Dermis blood vessel endothelial cell (primary cell): Measurements from ENCODE around the gene MRC2. TPM values are rescaled to one million over a fixed set of nuclear protein-coding genes. Genes with fewer than 3 reads are reported as not detected.
A peak's percentile ranks its signal among the peaks of the same experiment; 100 is the strongest.
"Not testable (repeated sequence)": the region's sequence is repeated elsewhere in the genome, so short reads cannot be mapped to it uniquely, and the experiment has no call there.

Experiments used
- DNase-seq: peaks from one replicate; pipeline ENCODE4 v3.0.0; 2010
- total RNA-seq: library from RNA; depleted of rRNA; stranded (reverse); fragments of >200 nt; gene quantifications from 2 replicates; pipeline ENCODE4 v1.2.3, GENCODE V29; 2014

The MRC2 gene
- total RNA-seq, 1 donor from 2014 or later = 10.9 TPM

DNA sequence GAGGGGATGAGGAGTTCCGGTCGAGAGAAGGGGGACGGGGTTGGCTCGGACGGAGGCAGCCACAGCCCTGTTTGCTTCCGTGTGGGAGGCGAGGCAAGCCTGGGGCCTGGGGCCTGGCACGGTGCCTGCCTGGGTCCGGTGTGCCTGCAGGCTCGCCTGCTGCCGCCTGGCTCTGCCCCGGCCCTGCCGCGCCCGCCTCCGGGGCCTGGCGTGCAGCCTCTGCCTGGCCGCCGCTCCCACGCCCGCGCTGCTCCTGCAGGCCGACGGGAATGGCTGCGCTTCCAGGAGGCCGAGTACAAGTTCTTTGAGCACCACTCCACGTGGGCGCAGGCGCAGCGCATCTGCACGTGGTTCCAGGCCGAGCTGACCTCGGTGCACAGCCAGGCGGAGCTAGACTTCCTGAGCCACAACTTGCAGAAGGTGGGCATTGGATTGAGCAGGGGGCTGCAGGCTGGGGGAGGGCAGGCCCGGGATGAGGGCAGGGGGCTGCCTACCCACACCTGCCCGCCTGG is 53.1 kb downstream of the MRC2 start:
- DNase-seq = no peak

DNA sequence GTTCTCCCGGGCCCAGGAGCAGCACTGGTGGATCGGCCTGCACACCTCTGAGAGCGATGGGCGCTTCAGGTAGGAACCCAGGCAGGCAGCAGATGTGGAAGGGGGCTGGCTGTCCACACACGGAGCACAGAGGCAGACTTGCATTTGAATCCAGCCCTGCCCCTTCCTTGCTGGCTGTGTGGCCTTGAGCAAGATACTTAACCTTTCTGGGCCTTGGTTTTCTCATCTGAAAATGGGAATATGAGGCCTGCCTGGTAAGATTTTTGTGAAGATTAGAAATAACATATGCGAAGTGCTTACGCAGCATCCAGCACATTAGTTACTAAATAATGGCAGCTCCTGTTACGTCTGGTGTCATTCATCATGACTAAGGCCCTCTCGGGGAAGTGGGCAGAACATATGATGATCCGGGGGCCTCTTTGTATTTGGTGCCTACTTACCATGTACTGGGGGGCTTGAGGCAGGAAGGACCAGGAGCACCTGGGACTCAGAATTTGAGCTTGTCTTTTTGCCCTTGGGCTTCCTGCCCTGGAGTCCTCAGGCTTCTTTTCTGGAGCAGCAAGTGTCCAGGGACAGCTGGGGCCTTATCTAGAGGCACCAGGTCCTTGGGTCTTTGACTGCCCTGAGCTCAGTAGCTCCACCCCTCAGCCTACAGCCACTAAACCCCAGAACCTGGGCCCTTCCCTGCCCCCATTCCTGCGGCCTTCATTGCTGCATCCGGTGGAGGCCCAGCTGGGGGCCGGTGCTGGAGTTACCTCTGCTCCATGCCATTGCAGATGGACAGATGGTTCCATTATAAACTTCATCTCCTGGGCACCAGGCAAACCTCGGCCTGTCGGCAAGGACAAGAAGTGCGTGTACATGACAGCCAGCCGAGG is 53.8 kb downstream of the MRC2 start:
- no peak for DNase-seq

DNA sequence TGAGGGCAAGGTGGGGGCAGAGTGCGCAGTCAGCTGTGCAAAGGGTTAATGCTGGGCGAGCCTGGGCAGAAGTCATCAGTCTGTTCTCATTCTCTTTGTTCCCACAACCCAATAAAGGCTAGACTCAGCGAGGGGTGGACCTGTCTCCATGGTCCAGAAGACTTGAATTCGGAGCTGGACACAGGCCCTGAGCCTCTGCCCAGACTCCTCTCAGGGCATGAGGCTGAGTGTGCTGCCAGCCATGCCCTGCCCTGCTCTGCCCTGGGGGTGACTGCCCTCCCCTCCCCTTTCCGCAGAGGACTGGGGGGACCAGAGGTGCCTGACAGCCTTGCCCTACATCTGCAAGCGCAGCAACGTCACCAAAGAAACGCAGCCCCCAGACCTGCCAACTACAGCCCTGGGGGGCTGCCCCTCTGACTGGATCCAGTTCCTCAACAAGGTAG is 54.5 kb downstream of the MRC2 start:
- no peak for DNase-seq

DNA sequence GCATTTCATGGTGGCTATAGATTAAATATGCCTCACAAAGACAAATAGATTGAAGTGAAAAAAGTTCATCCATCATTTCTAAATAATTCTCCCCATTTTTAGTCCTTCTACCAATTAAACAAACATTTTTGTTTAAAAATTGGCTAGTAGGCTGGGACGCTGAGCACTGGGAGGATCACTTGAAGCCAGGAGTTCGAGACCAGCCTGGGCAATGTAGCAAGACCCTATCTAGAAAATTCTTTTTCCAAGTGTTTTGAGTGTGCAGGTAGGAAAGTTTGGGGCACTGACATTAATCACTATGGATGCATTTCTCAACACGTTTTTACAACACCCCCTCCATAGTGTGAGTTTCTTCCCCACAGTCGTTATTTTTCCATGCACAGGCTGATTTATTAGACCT is 56.7 kb downstream of the MRC2 start:
- DNase-seq = no peak

DNA sequence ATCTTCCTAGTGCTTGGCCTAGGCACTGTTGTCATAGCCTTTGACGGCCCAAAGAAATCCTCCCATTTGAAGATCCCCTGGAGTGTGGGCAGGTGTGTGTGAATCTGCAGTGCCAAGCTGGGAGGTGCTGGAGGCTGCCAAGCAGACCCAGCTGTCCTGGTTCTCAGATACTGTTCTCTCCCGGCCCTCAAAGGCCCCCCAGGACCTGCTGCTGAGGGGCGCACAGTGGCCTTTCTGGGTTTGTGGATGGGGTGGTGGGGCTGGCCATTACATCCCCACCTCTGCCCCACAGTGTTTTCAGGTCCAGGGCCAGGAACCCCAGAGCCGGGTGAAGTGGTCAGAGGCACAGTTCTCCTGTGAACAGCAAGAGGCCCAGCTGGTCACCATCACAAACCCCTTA is 60.5 kb downstream of the MRC2 start:
- DNase-seq = no peak

DNA sequence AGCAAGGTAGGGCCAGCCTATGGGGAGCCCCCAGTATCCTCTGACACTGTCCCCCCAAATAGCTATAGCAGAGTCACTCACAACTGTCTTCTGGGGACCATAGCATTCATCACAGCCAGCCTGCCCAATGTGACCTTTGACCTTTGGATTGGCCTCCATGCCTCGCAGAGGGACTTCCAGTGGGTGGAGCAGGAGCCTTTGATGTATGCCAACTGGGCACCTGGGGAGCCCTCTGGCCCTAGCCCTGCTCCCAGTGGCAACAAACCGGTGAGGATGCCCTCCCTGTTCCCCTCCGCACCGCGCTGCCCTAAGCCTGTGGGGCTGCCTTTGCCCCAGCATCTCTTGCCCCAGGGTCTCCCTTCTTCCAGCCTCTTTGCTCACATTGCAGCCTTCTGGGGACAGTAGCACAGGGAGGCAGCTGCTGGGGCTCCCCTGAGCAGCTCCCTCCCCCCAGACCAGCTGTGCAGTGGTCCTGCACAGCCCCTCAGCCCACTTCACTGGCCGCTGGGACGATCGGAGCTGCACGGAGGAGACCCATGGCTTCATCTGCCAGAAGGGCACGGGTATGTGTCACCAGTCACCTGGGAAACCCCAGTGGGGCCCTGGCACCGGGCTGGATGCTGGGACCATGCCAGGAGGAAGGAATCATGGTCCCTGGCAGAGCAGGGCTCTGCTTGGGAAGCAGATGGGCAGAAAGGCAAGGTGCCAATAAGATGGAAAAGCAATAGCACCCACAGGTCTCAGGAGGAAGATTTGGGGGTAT is 61.1 kb downstream of the MRC2 start:
- DNase-seq = no peak

DNA sequence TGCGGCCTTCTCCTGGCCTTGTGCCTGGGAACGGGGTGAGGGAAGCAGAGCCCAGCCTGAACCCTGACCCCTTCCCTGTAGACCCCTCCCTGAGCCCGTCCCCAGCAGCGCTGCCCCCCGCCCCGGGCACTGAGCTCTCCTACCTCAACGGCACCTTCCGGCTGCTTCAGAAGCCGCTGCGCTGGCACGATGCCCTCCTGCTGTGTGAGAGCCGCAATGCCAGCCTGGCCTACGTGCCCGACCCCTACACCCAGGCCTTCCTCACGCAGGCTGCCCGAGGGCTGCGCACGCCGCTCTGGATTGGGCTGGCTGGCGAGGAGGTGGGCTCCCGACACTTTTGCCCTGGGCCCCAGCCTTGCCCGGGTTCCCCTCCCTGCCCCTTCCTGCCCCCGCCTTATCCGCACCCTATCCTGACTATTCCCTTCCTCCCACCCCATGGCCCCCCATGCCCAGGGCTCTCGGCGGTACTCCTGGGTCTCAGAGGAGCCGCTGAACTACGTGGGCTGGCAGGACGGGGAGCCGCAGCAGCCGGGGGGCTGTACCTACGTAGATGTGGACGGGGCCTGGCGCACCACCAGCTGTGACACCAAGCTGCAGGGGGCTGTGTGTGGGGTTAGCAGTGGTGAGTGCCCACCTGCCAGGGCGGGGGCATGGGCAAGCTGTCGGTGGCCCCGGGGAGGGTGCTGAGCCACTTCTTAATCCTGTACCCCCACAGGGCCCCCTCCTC is 62.1 kb downstream of the MRC2 start:
- DNase-seq = no peak

DNA sequence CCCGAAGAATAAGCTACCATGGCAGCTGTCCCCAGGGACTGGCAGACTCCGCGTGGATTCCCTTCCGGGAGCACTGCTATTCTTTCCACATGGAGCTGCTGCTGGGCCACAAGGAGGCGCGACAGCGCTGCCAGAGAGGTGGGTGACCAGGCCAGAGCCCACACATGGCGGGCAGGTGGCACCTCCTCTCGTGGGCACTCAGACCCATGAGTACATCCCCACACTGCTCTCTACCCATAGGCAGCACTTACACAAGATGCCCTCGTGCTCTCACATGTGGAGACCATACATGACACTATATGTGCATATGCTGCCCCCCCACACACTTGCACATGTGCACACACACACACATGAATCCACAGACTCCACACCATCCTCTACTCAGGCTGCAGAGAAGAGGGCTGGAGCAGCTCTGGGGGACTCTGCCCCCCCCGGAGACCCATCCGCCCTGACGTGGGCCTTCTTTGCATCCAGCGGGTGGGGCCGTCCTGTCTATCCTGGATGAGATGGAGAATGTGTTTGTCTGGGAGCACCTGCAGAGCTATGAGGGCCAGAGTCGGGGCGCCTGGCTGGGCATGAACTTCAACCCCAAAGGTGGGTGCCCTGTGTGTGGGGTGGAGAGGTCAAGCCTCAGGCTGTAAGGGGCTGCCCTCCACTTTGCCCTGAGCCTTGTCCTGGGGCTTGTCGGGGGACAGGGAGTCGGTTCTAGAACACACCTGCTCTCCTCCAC is 62.9 kb downstream of the MRC2 start:
- DNase-seq = no peak

DNA sequence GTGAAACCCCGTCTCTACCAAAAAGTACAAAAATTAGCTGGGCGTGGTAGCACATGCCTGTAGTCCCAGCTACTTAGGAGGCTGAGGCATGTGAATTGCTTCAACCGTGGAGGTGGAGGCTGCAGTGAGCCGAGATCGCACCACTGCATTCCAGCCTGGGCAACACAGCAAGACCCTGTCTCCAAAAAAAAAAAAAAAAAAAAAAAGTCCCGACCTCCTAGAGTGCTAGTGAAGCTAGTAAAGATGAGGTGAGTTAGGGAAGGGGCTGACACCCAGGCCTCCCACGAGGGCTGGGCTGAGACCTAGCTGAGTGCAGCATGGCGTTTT is 64.1 kb downstream of the MRC2 start:
- DNase-seq = not testable (repeated sequence)

DNA sequence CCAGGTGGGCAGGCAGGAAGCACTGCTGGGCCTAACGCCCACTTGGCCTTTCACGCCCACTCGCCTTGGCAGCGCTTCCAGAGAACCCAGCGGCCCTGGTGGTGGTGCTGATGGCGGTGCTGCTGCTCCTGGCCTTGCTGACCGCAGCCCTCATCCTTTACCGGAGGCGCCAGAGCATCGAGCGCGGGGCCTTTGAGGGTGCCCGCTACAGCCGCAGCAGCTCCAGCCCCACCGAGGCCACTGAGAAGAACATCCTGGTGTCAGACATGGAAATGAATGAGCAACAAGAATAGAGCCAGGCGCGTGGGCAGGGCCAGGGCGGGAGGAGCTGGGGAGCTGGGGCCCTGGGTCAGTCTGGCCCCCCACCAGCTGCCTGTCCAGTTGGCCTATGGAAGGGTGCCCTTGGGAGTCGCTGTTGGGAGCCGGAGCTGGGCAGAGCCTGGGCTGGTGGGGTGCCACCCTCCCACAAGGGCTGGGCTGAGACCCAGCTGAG is 64.7 kb downstream of the MRC2 start:
- DNase-seq = no peak

DNA sequence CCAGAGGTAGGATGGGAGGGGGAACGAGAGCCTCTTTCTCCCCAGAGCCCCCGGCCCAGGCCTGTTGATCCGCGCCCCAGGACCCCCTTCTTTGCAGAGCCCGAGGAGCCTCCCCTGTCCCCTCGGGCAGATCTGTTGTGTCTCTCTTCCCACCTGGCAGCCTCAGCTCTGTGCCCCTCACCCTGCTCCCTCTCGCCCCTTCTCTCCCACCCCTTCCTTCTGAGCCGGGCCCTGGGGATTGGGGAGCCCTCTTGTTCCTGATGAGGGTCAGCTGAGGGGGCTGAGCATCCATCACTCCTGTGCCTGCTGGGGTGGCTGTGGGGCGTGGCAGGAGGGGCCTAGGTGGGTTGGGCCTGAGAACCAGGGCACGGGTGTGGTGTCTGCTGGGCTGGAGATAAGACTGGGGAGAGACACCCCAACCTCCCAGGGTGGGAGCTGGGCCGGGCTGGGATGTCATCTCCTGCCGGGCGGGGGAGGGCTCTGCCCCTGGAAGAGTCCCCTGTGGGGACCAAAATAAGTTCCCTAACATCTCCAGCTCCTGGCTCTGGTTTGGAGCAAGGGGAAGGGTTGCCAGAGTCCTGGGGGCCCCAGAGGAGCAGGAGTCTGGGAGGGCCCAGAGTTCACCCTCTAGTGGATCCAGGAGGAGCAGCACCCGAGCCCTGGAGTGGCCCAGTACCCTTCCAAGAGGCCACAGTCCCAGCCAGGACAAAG is 65.4 kb downstream of the MRC2 start:
- DNase-seq = peak; percentile 48

DNA sequence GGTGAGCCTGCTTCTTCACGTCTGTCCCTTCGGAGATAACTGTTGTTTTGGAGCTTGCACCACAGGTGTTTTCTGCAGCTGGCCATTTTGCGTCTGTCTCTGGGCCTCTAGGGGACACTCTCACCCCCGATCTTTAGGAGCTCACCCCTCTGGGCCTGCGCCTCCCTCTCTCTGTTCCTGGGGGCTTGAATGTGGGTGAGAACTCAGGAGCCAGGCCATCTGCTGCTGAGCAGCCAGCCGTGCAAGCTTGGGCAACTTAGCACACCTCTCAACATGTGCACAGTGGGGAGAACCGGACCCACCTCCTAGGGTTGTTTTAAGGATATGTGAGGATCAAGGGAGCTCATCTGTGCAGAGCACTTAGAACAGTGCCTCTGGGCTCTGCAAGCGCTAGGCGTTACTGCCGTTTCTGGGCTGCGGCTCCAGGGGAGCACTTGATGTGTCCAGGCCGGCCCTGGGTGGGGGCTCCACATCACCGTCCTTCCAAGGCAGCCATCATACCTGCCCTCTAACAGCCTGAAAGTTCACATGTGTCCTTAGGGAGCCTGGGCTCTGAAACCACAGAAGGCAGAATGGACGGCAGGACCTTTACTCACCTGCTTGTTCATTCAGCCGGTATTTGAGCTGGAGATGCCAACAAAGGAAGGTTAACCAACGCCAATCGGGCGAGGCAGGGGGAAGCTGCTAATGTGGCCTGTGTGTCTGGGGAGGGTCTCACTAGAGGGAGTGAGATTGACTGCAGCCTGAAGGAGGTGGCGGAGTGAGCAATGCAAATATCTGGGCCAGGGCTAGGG is 66.3 kb downstream of the MRC2 start:
- no peak for DNase-seq

DNA sequence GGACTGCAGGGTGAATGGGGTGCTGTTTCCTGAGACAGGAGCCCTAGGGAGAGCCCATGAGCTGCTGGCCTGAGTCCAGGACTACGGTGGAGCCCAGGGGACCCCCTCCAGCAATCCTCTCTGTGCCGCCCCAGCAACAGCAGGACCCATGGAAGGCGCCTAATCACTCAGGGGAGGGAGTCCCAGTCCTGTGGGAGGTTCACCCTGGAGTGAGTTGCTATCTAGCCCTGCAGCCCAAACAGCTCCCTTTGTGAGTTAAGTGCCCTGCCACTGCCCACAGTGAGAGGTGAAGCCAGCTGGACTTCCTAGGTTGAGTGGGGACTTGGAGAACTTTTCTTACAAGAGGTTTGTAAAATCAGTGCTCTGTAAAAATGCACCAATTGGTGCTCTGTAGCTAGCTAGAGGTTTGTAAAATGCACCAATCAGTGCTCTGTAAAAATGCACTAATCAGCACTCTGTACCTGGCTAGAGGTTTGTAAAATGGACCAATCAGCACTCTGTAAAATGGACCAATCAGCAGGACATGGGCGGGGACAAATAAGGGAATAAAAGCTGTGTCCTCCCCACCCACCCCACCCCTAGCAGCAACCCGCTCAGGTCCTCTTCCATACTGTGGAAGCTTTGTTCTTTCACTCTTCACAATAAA is 67.7 kb downstream of the MRC2 start:
- DNase-seq = not testable (repeated sequence)

DNA sequence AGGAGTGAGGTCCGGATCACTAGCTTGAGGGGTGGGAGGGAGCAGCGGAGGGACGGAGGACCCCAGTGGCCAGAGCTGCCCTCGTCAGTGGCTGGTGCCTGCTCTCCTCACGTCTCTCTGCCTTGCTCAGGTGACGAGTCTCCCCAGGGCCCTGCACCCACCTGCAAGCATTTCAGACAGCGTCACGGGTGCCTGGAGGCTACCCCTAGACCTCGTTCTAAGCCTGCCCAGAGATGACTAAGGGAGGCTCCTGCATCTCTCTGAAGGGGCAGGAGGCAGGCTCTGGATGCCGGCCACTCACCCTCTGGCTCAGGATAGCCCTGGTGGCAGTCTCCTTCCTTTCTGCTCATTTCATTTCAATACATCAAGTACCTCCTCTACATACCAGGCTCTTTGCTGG is 68.8 kb downstream of the MRC2 start:
- DNase-seq = no peak

DNA sequence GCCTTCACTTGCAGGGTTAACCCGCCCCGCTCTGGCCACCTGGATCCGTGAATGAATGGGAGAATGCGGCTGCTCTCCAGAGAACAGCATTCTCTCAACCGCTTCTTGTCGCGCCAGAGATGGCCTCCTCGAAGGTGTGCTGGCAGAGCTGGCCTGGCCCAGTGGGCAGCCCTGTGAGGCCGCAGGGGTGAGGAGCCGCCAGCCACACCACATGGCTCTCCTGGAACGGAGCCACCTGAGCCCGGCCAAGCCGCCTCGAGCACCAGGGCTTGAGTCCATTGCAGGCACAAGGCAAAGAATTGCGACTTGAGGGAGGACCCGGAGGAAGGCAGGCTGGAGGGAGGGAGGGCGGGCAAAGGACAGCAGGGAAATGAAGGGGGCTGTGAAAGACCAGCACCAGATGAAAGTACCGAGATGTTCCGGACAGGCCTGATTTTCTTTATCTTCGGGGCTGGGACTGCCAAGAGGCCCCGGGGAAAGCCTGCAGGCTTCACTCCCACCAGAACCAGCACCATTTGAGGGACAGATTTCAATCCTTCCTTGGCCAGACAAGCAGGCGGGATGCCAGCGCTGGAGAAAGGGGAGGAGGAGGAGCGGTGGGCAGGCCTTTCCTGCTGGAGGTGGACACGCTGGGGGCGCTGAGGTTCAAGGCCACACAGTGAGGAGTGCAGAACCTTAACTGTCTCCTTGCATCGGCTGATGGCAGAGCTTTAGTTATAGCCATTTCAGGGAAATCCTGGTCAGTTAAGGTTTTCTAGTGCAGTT is 69.4 kb downstream of the MRC2 start:
- DNase-seq = no peak

DNA sequence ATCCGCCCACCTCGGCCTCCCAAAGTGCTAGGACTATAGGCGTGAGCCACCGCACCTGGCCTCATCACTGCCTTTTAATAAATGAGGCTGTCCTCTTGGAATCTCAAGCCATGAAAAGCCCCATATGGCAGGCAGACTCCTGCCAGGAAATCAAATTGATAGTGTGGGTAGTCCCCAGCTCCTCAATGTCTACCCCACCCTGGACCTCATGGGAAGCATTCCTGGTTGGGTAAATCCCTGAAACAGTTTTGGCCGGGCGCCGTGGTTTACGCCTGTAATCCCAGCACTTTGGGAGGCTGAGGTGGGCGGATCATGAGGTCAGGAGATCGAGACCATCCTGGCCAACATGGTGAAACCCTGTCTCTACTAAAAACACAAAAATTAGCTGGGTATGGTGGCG is 71.0 kb downstream of the MRC2 start:
- DNase-seq = not testable (repeated sequence)

DNA sequence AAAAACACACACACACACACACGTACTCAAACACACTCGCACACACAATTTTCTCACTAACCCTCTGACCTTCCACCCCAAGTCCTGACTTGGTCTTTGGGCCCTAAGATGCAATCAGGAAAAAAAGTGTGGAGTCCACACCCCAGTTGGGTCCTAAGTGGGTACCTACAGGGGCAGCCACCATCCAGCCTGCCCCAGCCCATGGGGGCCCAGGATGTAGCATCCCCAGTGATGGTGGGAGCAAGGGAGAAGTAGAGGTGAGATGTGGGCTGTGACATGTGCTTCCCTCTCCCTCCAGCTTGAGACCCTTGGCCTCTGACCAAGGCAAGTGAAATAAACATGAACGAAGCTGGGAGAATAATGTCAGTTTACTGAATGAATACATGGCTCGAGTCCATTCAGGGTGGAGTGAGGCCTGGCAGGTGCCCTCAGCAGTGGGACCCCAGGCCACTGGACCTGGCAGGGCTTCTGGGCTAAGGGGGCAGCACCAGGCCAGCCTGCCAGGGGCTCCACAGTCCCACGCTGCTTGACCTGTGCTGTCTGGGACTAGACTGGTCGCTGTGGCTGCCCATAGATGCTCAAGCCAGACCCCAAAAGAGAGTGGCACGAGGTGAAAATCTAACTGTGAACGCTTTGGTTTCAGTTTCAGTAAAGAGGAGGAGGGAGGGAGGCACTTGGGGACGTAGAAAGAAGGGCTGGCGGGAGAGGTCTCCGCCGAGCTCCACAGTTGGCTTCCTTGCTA is 73.7 kb downstream of the MRC2 start:
- DNase-seq = no peak

DNA sequence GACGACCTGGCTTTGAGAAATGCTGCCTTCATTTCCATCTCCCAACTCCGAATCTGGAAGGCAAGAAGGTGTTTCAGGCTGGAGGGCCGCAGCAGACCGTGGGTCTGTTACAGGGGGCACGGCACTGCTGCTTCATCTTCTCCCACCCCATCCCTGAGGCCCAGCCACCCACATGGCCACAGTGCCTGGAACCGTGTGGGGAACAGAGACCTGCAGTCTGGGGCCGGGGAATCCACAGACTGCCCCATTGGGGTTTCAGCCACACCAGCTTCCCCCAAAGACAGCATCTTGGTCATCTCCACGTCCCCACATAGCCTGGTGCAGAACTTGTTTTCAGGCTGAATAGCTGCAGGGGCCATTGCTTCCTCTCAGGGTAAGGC is 74.2 kb downstream of the MRC2 start:
- no peak for DNase-seq
